DMS153 (cell line): ENCODE data around the gene DCTPP1.
A peak's percentile ranks its signal among the peaks of the same experiment; 100 is the strongest.

ENCODE experiments used
- DNase-seq: peaks from one replicate; lab custom pipeline; 2025; lab: John Stamatoyannopoulos, UW

DCTPP1 gene

GRCh38 chr16:30381291-30382041 lies 48.4 kb downstream of the DCTPP1 start:
- no peak for DNase-seq

DNA sequence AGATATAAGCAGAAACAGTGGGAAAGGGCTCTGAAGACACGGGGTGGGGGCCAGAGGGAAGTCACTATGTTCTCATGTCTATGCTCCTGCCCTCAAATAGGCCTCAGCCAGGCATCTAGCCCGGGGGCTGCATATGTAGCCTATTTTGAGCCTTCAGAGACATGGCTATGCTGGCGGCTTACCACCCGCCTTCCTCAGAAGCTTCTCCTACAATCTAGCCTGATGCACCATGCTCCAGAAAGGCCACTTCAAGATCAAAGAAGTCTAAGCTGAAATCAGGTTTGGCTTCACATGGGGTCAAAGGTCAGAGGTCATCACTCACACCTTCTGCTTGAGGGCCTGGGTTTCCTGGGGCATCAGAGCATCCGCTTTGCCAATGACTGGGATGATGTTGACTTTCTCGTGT lies 49.0 kb downstream of the DCTPP1 start:
- no peak for DNase-seq

- DNase-seq = no peak
Measured at GRCh38 chr16:30380072-30380802, 49.6 kb downstream of the DCTPP1 start.

GRCh38 chr16:30379158-30379783 lies 50.6 kb downstream of the DCTPP1 start:
- no peak for DNase-seq

DNA sequence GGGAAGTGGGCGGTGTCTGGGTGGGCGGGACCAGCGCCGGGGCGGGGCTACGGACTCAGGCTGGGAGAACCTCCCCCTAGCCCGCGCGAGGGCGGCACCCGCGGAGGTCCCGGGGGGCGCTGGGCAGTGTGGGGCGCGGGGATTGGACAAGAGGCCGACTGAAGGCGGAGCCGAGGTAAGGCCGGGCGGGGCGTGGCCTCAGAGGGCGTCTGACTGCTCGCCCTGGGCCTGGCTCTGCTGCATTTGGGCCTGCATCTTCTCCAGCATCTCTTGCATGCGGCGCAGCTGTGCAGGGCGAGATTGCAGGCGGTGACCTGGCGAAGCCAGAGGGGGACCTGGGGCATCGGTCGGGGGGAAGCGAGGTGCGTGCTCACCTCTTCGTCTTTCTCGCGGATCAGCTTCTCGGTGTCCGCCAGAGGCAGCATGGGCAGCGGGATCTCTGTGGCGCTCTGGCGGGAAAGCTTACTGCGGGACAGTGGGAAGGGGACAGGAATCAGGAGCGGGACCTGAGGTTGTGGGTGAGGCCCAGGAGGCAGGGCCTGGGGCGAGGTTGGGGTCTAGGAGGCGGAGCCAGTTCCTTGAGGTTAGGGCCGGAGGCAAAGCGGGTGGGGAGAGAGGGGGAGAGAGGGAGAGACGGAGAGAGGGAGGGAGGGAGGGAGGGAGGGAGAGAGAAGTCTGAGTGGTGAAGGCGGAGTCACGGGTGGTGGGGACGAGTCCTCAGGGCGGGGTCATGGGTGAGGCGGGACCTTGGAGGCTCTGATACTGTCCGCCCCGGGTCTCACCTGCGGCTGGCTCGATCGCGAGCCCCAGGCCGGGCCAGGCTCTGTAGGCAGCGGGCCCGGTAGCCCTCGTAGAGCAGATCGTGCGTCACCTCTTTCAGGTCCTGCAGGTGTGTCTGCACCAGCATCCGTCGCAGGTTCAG lies 51.3 kb downstream of the DCTPP1 start:
- DNase-seq = peak; percentile 95

GRCh38 chr16:30377812-30378235 lies 52.0 kb downstream of the DCTPP1 start:
- DNase-seq = peak; percentile 82

DNA sequence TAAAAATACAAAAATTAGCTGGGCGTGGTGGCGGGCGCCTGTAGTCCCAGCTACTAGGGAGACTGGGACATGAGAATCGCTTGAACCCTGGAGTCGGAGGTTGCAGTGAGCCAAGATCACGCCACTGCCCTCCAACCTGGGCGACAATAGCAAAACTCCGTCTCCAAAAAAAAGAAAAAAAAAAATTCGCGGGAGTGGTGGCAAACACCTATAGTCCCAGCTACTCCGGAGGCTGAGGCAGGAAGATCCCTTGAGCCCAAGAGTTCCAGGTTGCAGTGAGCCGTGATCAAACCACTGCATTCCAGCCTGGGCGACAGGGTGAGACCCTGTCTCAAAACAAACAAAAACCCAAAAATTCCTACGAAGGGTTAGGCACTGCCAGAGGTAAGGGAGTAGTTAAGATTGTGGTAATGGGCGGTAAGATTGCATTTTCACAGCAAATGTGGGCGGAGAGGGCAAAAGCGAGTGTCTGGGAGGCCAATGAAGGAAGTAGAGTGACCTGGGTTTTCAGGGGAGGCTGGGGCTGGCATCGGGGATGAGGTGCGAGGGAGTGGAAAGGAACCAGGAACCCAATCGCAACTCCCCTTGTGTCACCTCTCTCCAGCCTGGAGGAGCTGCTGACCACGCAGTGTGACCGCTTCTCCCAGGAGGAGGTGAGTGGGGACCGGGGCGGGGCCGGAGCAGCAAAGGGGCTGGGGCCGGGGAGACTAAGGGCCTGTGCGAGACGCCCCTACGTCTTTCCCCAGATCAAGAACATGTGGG lies 52.6 kb downstream of the DCTPP1 start:
- no peak for DNase-seq

GRCh38 chr16:30376461-30376902 lies 53.3 kb downstream of the DCTPP1 start:
- DNase-seq = no peak

GRCh38 chr16:30375864-30376263 lies 54.0 kb downstream of the DCTPP1 start:
- DNase-seq = no peak

- no peak for DNase-seq
Measured at GRCh38 chr16:30374538-30374937, 55.3 kb downstream of the DCTPP1 start, which contains the start of gene MYL11. MYL11 (plus strand) TSS chr16:30374802; CDS start chr16:30374858, 56 bp downstream.
